HG02943 (cell line): ENCODE measurements around the gene ENAH.
"Not testable (repeated sequence)": the region's sequence is repeated elsewhere in the genome, so short reads cannot be mapped to it uniquely, and the experiment has no call there.

Source experiments
- ATAC-seq: cut with Tn5 transposase; IDR thresholded peaks from one replicate; pipeline ENCODE4 v1.9.1; 2021; ENCODE audit warnings: mild to moderate bottlenecking, low read depth, moderate library complexity; ENCODE audit not compliant: unreplicated experiment

Gene ENAH

GRCh38 chr1:225651376-225651871, 1.5 kb downstream of the ENAH start:
- no peak for ATAC-seq

GRCh38 chr1:225650179-225650578, 2.7 kb downstream of the ENAH start:
- ATAC-seq, result no peak

GRCh38 chr1:225645194-225645895, 7.6 kb downstream of the ENAH start:
- ATAC-seq, result no peak

GRCh38 chr1:225644666-225645065, 8.3 kb downstream of the ENAH start:
- ATAC-seq, result no peak

- no peak for ATAC-seq
Observed at GRCh38 chr1:225642177-225642576, 10.7 kb downstream of the ENAH start.

- ATAC-seq, result no peak
Observed at GRCh38 chr1:225638853-225639252, 14.1 kb downstream of the ENAH start.

GRCh38 chr1:225637651-225638199, 15.2 kb downstream of the ENAH start:
- ATAC-seq, result no peak

- ATAC-seq, result not testable (repeated sequence)
Observed at GRCh38 chr1:225636992-225637391, 15.9 kb downstream of the ENAH start.

GRCh38 chr1:225635649-225636048, 17.3 kb downstream of the ENAH start:
- ATAC-seq, result no peak

GRCh38 chr1:225632836-225633235, 20.1 kb downstream of the ENAH start:
- ATAC-seq, result not testable (repeated sequence)

- ATAC-seq, result no peak
Observed at GRCh38 chr1:225631021-225631663, 21.8 kb downstream of the ENAH start.

GRCh38 chr1:225629483-225629882, 23.4 kb downstream of the ENAH start:
- ATAC-seq, result no peak

GRCh38 chr1:225628794-225629193, 24.1 kb downstream of the ENAH start:
- ATAC-seq, result not testable (repeated sequence)

GRCh38 chr1:225627304-225627947, 25.5 kb downstream of the ENAH start:
- no peak for ATAC-seq

GRCh38 chr1:225626698-225627097, 26.2 kb downstream of the ENAH start:
- ATAC-seq, result no peak

- no peak for ATAC-seq
Observed at GRCh38 chr1:225617956-225618355, 35.0 kb downstream of the ENAH start.

- no peak for ATAC-seq
Observed at GRCh38 chr1:225617479-225617878, 35.4 kb downstream of the ENAH start.

- not testable (repeated sequence) for ATAC-seq
Observed at GRCh38 chr1:225615403-225615790, 37.5 kb downstream of the ENAH start.

- no peak for ATAC-seq
Observed at GRCh38 chr1:225613006-225613405, 39.9 kb downstream of the ENAH start.

- ATAC-seq, result no peak
Observed at GRCh38 chr1:225612287-225612686, 40.6 kb downstream of the ENAH start.

GRCh38 chr1:225611537-225612223, 41.2 kb downstream of the ENAH start:
- ATAC-seq, result no peak
